GM19043 (cell line): ENCODE results near the gene SLC6A20.
"Not testable (repeated sequence)": the region's sequence is repeated elsewhere in the genome, so short reads cannot be mapped to it uniquely, and the experiment has no call there.

ENCODE experiments used
- ATAC-seq: cut with Tn5 transposase; IDR thresholded peaks from one replicate; pipeline ENCODE4 v1.9.1; 2021; ENCODE audit warnings: low read depth; ENCODE audit not compliant: unreplicated experiment

The SLC6A20 gene

DNA sequence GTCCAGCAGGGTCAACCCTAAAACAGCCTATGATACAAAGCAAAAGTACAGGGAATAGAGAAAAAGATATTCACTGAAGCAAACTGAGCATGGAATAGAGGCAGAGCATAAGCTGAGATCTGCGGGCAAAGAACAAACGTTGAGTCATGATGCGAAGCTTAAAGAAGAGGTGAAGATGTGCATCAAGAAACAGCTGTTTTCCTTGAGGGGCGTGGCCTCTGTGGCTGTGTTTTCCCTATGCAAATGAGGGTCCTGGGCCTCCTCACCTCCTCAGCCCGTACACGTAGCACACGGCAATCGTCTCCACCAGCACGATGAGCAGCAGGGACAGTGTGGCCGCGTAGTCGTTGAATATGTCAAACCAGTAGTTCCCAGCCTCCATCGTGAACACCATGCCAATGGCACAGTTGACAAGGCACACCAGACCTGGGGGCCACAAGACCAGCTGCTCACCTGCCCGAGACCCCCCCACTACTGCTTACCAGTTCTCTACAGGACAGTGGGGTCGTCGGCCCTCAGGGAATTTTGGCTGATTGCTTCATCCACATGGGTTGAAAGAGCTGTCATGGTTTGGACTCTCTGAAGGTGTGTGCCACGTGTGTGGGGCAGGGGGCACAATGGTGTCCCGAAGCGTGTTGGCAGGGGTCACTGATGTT lies 33.6 kb downstream of the SLC6A20 start:
- ATAC-seq: no peak

GRCh38 chr3:45761831-45762230 lies 34.5 kb downstream of the SLC6A20 start:
- ATAC-seq: no peak

DNA sequence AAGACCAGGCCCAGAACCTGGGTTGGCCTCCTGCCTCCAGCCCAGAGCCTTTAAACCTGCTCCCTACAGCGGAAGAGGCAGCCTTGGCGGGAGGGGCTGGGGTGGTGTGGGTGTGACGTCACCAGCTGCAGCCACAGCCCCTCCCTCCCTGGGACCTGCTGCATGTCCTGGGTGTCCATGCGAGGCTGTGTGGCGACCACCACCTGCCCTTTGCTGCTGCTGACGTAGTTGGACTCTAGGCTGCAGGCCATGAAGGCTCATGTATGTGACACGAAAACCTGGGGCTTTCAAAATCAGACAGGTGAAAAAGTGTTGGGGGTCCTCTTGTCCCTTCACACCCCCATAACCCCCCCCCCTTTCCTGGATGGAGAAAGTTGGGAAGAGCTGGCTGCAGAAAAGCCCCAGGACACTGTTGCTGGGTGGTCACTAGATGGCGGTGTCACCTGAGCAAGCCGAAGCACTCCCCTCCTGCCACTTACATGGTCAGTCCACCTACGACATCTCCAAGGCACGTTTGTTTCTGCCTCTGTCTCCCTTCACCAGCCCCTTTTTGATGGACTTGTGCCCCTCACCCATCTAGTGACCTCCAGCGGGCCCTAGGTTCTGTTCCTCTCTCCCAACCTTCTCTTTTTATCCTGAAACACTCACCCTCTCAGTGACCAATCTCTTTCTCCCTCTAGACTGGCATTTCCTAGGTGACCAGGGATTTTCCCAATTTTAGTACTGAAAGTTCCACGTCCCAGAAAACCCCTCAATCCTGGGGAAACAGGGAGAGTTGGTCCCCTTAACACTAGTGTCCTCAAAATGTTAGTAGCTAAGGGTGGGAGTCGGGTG lies 35.2 kb downstream of the SLC6A20 start:
- no peak for ATAC-seq

GRCh38 chr3:45759851-45760250 lies 36.5 kb downstream of the SLC6A20 start:
- ATAC-seq: no peak

DNA sequence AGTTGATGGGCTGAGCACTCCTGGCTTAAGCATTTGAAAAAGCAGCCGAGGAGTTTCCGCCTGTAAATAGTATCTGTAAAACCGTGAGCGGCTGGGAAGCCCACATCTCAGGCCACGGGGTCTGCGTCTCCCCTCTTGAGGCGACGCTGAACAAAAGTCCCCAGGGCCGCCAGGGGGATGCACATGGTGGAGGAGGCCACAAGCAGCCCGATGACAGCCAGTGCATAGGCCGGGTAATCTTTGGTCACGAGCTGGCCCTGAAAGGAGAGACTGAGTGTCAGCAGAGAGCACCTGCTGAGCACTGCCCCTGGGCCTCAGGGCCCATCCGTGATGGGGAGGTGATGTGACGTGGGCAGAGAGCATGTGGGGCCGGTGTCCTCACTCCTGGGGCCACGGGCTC lies 37.5 kb downstream of the SLC6A20 start:
- ATAC-seq: no peak

GRCh38 chr3:45757141-45757540 lies 39.2 kb downstream of the SLC6A20 start:
- ATAC-seq: not testable (repeated sequence)

- no peak for ATAC-seq
These were observed 40.3 kb downstream of the SLC6A20 start for GRCh38 chr3:45756055-45756454.

- no peak for ATAC-seq
These were observed 41.9 kb downstream of the SLC6A20 start for GRCh38 chr3:45754461-45754860.

DNA sequence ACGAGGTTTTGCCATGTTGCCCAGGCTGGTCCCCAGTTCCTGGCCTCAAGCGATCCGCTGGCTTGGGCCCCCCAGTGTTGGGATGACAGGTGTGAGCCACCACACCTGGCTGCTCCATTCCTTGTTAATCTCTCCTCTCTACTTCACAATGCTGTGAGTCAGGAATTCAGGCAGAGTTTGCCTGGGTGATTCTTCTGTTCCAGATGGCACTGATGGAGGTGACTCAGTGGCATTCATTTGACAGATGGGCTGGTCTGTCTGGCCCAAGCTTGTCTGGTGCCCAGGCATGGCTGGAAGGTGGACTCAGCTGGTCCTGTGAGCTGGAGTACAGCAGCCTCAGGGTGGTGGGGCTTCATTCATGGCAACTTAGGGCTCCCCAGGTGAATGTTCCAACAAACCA lies 43.2 kb downstream of the SLC6A20 start:
- ATAC-seq: no peak

GRCh38 chr3:45751537-45752242 lies 44.6 kb downstream of the SLC6A20 start:
- no peak for ATAC-seq

DNA sequence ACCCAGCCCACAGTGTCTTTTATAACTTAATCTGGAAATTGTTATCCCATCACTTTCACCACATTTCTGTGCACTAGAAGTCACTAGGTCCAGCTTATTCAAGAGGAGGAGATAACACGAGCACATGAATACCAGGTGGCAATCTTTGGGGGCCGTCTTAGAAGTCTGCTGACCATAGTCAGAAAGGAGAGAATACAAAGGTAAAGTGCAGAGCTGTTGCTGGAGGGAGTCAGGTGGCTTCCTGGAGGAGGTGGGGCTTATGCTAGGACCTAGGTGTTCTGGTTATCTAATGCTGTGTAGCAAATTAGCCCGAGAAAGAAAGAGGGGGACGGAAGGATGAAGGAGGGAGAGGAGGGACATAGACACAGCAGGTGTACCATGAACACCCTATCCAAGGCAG lies 46.5 kb downstream of the SLC6A20 start:
- no peak for ATAC-seq

DNA sequence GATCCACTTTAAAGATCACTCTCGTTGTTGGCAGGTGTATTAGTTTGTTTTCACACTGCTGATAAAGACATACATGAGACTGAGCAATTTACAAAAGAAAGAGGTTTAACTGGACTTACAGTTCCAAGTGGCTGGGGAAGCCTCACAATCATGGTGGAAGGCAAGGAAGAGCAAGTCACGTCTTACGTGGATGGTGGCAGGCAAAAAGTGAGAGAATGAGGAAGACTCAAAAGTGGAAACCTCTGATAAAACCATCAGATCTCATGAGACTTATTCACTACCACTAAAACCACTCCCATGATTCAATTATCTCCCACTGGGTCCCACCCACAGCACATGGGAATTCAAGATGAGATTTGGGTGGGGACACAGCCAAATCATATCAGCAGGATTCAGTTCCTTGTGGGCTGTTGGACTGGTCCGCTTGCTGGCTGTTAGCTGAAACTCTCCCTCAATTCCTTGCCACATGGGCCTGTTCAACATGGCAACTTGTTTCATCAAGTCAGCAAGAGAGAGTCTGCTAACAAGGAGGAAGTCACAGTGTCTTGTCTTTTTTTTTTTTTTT lies 47.2 kb downstream of the SLC6A20 start:
- not testable (repeated sequence) for ATAC-seq

DNA sequence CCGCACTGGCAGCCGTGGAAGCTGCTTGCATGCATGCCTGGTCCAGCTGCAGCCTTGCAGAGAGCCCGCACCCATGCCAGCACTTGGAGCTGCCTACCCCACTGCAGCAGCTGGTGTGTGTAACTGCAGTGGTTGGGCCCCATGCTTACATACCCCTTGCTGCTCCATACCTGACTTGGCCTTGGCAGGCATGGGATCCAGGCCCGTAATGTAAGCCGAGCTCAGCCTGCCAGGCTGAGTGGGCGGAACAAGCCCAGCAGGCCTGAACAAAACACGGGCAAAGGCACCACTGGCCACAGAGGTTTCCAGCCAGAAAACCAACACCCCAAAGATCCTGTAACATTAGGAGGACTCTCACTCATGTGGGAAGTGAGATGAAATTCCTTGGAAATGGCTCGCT lies 48.3 kb downstream of the SLC6A20 start:
- ATAC-seq: no peak

GRCh38 chr3:45746777-45747622 lies 49.3 kb downstream of the SLC6A20 start:
- ATAC-seq: no peak

GRCh38 chr3:45746165-45746776 lies 50.1 kb downstream of the SLC6A20 start:
- ATAC-seq: no peak

DNA sequence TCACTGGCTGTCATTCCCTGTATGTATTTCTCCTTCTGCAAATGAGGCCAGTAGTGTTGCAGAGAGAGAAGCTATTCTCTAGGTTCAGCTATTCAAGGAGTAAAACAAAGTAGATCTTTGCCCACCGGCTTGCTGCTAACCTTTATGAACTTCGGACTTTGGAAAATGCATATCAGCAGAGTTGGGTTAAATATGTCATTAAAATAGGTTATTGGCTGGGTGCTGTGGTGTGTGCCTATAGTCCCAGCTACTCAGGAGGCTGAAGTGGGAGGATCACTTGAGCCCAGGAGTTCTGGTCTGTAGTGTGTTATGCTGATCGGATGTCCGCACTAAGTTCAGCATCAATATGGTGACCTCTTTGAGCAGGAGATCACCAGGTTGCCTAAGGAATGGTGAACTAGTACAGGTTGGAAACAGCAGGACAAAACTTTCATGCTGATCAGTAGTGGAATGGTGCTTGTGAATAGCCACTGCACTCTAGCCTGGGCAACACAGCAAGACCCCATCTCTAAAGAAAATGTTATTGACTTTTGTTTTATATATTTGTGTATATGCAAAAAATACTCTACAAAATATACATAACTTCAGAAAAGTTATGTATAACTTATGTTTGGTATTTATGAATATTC lies 53.8 kb downstream of the SLC6A20 start:
- no peak for ATAC-seq

DNA sequence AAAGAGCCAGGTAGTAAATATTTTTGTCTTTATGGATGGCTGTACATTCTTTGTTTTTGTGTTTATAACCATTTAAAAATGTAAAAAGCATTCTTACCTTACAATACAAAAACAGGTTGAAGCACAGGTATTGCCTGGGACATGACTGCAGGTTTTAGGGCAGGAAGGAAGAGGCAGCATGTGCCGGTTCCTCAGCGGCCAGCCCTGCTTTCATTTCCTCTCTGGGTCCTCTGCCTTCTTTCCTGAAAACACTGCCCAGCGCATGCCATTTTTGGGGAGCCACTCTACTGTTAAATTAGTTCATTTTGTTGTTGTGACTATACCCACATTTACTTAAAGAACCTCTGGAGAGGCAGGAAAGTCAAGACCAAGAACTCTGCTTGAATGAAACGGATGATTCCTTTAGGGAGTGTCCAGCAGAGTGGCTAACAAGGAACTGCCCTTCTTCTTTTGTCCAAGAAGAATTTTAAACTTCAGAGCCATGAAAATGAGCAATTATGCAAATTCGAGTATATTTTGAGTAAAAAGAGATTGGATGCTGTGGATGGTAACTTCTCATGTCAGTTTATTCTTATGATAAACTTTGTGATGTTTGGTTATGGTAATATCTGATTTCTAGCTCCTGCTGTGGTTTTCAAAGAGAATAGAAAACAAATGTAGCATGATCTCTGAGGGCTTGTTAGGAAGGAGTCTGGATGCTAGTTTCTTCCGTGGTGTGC lies 54.4 kb downstream of the SLC6A20 start:
- ATAC-seq: no peak

- no peak for ATAC-seq
These were observed 55.1 kb downstream of the SLC6A20 start for GRCh38 chr3:45741247-45741646.

DNA sequence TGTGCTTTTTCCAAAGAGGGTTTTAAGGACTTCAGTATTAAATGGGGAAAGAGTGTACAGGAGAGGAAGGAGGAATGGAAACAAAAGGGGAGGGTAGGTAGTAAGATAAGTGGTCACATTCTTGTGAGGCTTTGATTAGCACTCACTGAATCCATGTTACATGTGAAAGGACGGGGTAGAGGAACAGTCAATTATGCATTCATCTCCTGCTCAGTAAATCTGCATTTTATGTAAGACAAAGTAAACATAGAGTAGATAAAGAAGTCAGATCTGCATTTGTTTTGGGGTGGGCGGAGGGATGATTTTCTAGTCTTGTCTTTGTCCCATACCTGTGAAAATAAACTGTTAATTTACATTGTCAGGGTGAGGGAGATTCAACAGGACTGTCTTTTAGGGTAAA lies 56.3 kb downstream of the SLC6A20 start:
- ATAC-seq: no peak
